Activated naive CD8-positive, alpha-beta T cell treated with anti-CD3 and anti-CD28 coated beads, Interleukin-2, amount 10 ng/mL, durations not matched to agents 7 days and 5 days (primary cell): Measurements from ENCODE around the gene CEP68. TPM values are rescaled to one million over a fixed set of nuclear protein-coding genes. Genes with fewer than 3 reads are reported as not detected.

ENCODE experiments used
- ATAC-seq: fragments of 150-1000 bp; cut with Tn5 transposase; one replicate; pipeline ENCODE4 v1.10.0; 2021; ENCODE audit warnings: low read depth, moderate library complexity
- POLR2A ChIA-PET: fragments of 350-600 bp; sonication (Branson Sonifier 250); formaldehyde crosslinking; loops from one replicate; lab custom pipeline; 2021; ENCODE audit warnings: antibody characterized with exemption; lab: Charles Lee
- DNase-seq: peaks from one replicate; pipeline ENCODE4 v3.0.0; 2021
- H3K27ac Mint-ChIP-seq: one replicate; pipeline ENCODE4 v1.8.0; 2022; ENCODE audit warnings: mild to moderate bottlenecking, mixed read lengths
- H3K27me3 Mint-ChIP-seq: one replicate; pipeline ENCODE4 v1.8.0; 2022; ENCODE audit warnings: mild to moderate bottlenecking, moderate library complexity, mixed read lengths
- H3K36me3 Mint-ChIP-seq: one replicate; pipeline ENCODE4 v1.8.0; 2021; ENCODE audit warnings: mild to moderate bottlenecking, mixed read lengths
- H3K4me1 Mint-ChIP-seq: one replicate; pipeline ENCODE4 v1.8.0; 2021; ENCODE audit warnings: mixed read lengths
- H3K4me3 Mint-ChIP-seq: one replicate; pipeline ENCODE4 v1.8.0; 2022; ENCODE audit warnings: mild to moderate bottlenecking, moderate library complexity, mixed read lengths
- H3K9me3 Mint-ChIP-seq: one replicate; pipeline ENCODE4 v1.8.0; 2021; ENCODE audit warnings: mixed read lengths
- total RNA-seq, 2 experiments: library from RNA; stranded (reverse); gene quantifications; one replicate each; pipeline ENCODE4 v1.2.3, GENCODE V29; 2021

CEP68 gene
- total RNA-seq, 2 experiments from 2014 or later: 20.9 to 22.8 TPM

- Mint-ChIP-seq H3K4me1 (peaks cover 29% of the 10 kb centered on the region), H3K27me3 (peaks cover 2% of the 10 kb centered on the region), H3K4me3 (no peak overlapping the region), H3K27ac (no peak overlapping the region), H3K36me3 (peaks cover 3% of the 10 kb centered on the region), H3K9me3 (no peaks in the 10 kb centered on the region)
- POLR2A ChIA-PET: interaction anchor here (0.7 kb wide), 1 partner anchor 734 kb away, joined by 3 read pairs; no protein-coding TSS in a partner anchor
- DNase-seq: no peak
- no peak for ATAC-seq
Observed at GRCh38 chr2:65035351-65035943, 20.8 kb upstream of the CEP68 start.

DNA sequence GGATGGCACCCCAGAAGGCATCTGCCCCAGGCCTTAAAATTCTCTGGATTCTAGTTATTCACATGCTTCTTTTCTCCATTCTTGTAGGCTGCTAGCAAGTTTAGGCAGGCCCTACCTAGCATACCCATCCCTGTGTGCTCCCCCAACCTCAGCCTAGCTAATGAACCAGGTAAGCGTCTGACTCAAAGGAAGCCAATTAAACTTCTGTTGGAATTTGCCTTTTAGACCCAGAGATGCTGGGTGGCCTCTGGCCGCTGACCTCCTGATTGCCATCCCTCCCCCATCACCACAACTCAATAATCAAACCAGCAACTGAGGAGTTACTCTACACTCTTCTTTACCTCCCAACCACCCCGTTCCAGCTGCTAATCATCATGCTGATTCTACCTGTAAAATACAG is 19.0 kb upstream of the CEP68 start:
- Mint-ChIP-seq H3K36me3 (peaks cover 3% of the 10 kb centered on the region), H3K4me3 (no peak overlapping the region), H3K4me1 (peaks cover 19% of the 10 kb centered on the region), H3K27me3 (peaks cover 2% of the 10 kb centered on the region), H3K27ac (no peak overlapping the region), H3K9me3 (no peaks in the 10 kb centered on the region)
- POLR2A ChIA-PET: interaction anchor here (0.6 kb wide), 1 partner anchor 175 kb away, joined by 4 read pairs; no protein-coding TSS in a partner anchor
- ATAC-seq (no peak), DNase-seq (no peak)

DNA sequence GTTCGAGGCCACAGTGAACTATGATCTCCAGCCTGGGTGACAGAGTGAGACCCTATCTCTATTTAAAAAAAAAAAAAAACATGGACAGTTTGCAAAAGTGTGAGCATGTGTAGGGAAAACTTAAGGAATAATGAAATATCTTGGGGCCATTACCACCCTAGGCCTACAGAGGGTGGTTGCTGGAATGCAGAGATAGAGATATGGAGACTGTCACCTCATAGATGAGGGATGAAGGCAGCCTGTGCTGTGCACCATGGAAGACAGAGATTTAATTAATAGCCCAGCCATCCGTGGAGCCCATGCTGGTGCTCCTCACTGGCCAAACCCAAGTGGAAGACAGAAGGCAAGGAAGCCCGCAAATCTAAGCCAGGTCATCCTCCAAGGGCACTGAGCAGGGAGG is 16.6 kb upstream of the CEP68 start:
- peaks cover 9% of the 10 kb centered on the region for H3K9me3 Mint-ChIP-seq
- peaks cover 18% of the 10 kb centered on the region for H3K4me1 Mint-ChIP-seq
- H3K4me3 Mint-ChIP-seq: no peak overlapping the region
- ATAC-seq (no peak), DNase-seq (no peak)
- POLR2A ChIA-PET: no interaction called here
- H3K27me3 Mint-ChIP-seq: peaks cover 2% of the 10 kb centered on the region
- H3K36me3 Mint-ChIP-seq: peaks cover 13% of the 10 kb centered on the region
- peak overlapping the region; percentile 13 for H3K27ac Mint-ChIP-seq

GRCh38 chr2:65040400-65041261 is 15.6 kb upstream of the CEP68 start:
- H3K4me1 Mint-ChIP-seq: peaks cover 18% of the 10 kb centered on the region
- peaks cover 2% of the 10 kb centered on the region for H3K27me3 Mint-ChIP-seq
- DNase-seq (peak; percentile 70), ATAC-seq (peak; percentile 94)
- no peak overlapping the region for H3K27ac Mint-ChIP-seq
- H3K36me3 Mint-ChIP-seq: peaks cover 20% of the 10 kb centered on the region
- POLR2A ChIA-PET: interaction anchor here (0.7 kb wide), 1 partner anchor 123 kb away, joined by 4 read pairs; no protein-coding TSS in a partner anchor
- H3K4me3 Mint-ChIP-seq: peak overlapping the region; percentile 28
- H3K9me3 Mint-ChIP-seq: peaks cover 13% of the 10 kb centered on the region

DNA sequence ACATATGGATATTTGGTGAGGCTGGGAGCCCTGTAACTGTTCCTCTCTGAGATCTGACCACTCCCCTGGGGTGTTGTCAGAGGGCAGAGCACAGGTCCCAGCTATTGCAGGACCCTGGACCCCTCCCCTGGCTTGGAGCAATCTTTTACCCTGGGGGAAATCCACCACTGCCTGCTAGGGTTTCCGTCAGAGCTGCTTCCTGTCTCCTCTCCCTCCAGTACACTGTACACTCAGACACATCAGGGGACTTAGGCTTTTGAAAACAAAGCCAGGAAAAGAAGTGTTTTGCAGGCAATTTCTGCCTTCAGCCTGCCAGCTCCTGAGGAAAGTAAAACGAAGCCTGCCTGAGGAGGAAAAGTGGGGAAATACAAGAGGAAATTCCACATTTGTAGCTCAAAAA is 13.2 kb upstream of the CEP68 start:
- peaks cover 2% of the 10 kb centered on the region for H3K27me3 Mint-ChIP-seq
- no peak for ATAC-seq
- no peak overlapping the region for H3K27ac Mint-ChIP-seq
- H3K4me1 Mint-ChIP-seq: peaks cover 19% of the 10 kb centered on the region
- peaks cover 13% of the 10 kb centered on the region for H3K9me3 Mint-ChIP-seq
- POLR2A ChIA-PET: interaction anchor here (1.4 to 1.7 kb wide), 3 partner anchors 13 to 184 kb away, joined by 3 to 7 read pairs (median 3); partner anchors contain the start of genes ACTR2 and CEP68
- no peak for DNase-seq
- H3K4me3 Mint-ChIP-seq: no peak overlapping the region
- H3K36me3 Mint-ChIP-seq: peaks cover 21% of the 10 kb centered on the region

DNA sequence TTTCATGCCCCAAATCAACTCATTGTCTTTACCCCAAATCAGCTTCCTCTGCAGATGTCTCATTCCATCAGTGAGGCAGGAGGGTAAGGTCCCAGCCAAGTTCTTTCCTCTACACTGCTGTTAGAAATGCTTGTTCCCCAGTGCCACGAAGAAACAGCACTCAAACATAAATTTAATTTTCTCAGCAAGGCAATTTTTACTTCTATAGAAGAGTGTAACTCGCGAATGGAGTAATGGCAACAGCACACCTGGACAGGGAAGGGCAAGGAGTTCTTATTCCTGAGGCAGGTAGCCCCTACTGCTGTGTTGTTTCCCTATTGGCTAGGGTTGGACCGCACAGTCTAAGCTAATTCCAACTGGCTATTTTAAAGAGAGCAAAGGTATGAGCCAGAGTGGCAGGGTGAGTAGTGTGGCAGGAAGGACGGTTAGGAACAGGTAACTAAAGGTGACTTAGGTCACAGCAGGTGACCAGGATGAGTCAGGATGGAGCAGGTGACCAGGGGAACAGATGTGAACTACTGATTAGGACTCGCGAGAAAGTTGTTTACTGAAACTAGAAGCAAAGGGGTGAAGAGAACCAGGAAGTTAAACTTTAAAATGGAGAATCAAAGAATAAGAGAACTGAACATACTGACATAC is 12.0 kb upstream of the CEP68 start:
- peaks cover 27% of the 10 kb centered on the region for H3K36me3 Mint-ChIP-seq
- POLR2A ChIA-PET: interaction anchor here (1.7 kb wide), 1 partner anchor 12 kb away, joined by 7 read pairs; the partner anchor contains the start of gene CEP68
- no peak for ATAC-seq
- H3K27ac Mint-ChIP-seq: no peak overlapping the region
- peaks cover 2% of the 10 kb centered on the region for H3K27me3 Mint-ChIP-seq
- peaks cover 16% of the 10 kb centered on the region for H3K4me1 Mint-ChIP-seq
- H3K9me3 Mint-ChIP-seq: peaks cover 16% of the 10 kb centered on the region
- DNase-seq: no peak
- H3K4me3 Mint-ChIP-seq: no peak overlapping the region

GRCh38 chr2:65045651-65046050 is 10.6 kb upstream of the CEP68 start:
- ATAC-seq (no peak), DNase-seq (no peak)
- Mint-ChIP-seq H3K4me1 (peaks cover 9% of the 10 kb centered on the region), H3K36me3 (peaks cover 27% of the 10 kb centered on the region), H3K4me3 (no peak overlapping the region), H3K27me3 (no peaks in the 10 kb centered on the region), H3K9me3 (peaks cover 16% of the 10 kb centered on the region), H3K27ac (no peak overlapping the region)
- POLR2A ChIA-PET: no interaction called here

DNA sequence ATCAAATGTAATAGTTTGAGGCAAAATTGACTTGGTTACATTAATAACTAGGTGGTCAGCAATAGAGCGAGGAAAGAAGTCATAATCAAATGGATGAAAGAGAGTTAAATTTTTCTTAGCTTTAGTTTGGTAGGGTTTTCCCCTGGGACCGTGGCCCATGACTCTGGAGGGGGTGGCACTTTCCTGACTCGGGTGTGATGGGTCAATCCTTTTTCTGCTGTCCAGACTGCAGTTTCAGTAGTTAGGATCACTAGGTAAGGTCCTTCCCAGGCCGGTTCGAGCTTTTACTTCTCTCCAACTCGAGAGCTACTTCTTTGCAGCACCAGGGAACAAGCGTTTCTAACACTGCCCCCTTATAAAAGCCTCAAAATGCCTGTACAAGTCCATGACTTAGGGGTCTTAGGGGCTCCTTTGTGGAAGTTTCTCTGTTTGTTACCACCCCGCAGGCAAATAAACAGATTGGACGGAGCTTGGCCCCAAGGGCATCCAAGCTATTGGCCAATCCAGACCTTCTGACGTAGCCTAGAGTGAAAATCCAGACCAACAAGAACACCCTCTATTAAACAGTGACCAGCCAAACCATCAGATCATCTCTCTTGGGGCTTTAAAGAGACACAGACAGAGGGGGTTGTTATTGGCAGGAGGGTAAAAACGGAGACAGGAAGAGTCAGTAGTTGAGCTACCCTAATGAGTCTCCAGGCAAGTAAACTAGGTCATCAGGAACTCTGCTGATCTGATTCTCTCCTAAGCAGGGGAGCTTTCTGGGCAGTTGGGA is 9.4 kb upstream of the CEP68 start:
- Mint-ChIP-seq H3K4me1 (peaks cover 6% of the 10 kb centered on the region), H3K4me3 (no peak overlapping the region), H3K27ac (no peak overlapping the region), H3K36me3 (peaks cover 37% of the 10 kb centered on the region), H3K9me3 (peaks cover 16% of the 10 kb centered on the region), H3K27me3 (no peaks in the 10 kb centered on the region)
- DNase-seq: no peak
- ATAC-seq: no peak
- POLR2A ChIA-PET: no interaction called here

- ATAC-seq (no peak), DNase-seq (no peak)
- Mint-ChIP-seq H3K27ac (no peak overlapping the region), H3K4me1 (peaks cover 24% of the 10 kb centered on the region), H3K27me3 (peaks cover 2% of the 10 kb centered on the region), H3K36me3 (peaks cover 35% of the 10 kb centered on the region), H3K9me3 (peaks cover 14% of the 10 kb centered on the region), H3K4me3 (no peak overlapping the region)
- POLR2A ChIA-PET: no interaction called here
Observed at GRCh38 chr2:65049010-65049639, 7.1 kb upstream of the CEP68 start.

DNA sequence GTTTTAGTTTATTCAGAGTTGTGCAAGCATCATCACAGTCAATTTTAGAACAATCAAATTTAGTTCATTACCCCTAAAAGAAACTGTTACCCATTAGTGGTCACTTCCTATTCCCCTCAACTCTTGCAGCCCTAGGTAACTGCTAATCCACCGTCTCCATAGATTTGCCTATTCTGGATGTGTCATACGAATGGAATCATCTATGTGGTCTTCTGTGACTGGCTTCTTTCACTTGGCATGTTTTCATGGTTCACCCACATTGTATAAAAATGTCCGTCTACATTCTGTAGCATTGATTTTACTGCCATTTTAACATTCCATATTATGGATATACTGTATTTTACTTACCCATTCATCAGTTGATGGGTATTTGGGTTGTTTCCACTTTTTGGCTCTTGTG is 5.3 kb upstream of the CEP68 start:
- Mint-ChIP-seq H3K4me3 (no peak overlapping the region), H3K27ac (no peak overlapping the region)
- POLR2A ChIA-PET: no interaction called here

GRCh38 chr2:65053199-65053598 is 3.0 kb upstream of the CEP68 start:
- POLR2A ChIA-PET: interaction anchor here (0.5 to 1.2 kb wide), 4 partner anchors 11 to 136 kb away, joined by 3 read pairs; no protein-coding TSS in a partner anchor
- ATAC-seq: peak; percentile 37
- DNase-seq: no peak
- peaks cover 19% of the 10 kb centered on the region for H3K36me3 Mint-ChIP-seq
- peaks cover 50% of the 10 kb centered on the region for H3K4me1 Mint-ChIP-seq
- H3K4me3 Mint-ChIP-seq: peak overlapping the region; percentile 39
- H3K27ac Mint-ChIP-seq: peak overlapping the region; percentile 80
- peaks cover 5% of the 10 kb centered on the region for H3K9me3 Mint-ChIP-seq
- H3K27me3 Mint-ChIP-seq: peaks cover 4% of the 10 kb centered on the region

More for the DNA sequence above, 5.3 kb upstream of the CEP68 start:
- H3K4me1 Mint-ChIP-seq: peaks cover 38% of the 10 kb centered on the region
- ATAC-seq: no peak
- no peak for DNase-seq
- H3K36me3 Mint-ChIP-seq: peaks cover 23% of the 10 kb centered on the region
- H3K27me3 Mint-ChIP-seq: peaks cover 4% of the 10 kb centered on the region
- peaks cover 5% of the 10 kb centered on the region for H3K9me3 Mint-ChIP-seq

DNA sequence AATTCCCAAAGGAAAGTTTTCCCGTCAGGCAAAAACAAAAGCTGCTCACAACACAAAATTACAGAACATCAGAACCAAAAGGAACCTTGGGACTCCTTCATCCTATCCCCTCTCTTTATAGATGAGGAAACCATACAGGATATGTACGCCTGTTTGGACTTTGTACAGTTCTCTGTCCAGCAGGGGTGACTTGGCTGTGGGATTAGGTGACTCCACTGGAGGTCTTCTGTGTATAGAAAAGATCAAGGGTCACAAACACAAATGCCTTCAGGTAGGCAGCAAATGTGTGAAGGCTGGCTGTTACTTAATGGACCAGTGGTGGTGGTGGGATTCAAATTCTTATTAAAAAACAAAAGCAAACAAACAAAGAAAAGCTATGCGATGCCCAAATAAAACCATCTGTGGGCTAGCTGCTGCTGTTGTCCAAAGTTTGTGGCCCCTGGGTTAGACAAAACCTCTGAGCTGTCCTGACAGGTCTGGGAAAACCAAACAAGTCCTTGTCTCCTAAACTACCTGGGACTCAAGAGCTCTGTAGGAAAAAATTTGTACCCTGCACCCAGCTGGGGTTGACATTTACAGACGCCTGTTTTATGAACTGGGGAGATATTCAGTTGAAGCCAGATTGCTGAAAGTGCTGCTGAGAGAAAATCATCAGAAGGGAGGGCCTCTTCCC is 1.3 kb upstream of the CEP68 start:
- H3K36me3 Mint-ChIP-seq: peaks cover 13% of the 10 kb centered on the region
- POLR2A ChIA-PET: interaction anchor here (0.7 to 3.7 kb wide), 7 partner anchors 10 to 172 kb away, joined by 3 to 24 read pairs (median 7); partner anchors contain the start of genes ACTR2 and RAB1A
- no peak overlapping the region for H3K27ac Mint-ChIP-seq
- H3K9me3 Mint-ChIP-seq: peaks cover 2% of the 10 kb centered on the region
- no peak for ATAC-seq
- DNase-seq: no peak
- peaks cover 54% of the 10 kb centered on the region for H3K4me1 Mint-ChIP-seq
- H3K27me3 Mint-ChIP-seq: peaks cover 4% of the 10 kb centered on the region
- peak overlapping the region; percentile 97 for H3K4me3 Mint-ChIP-seq
